ENCODE results near the gene AVPR1B.
A peak's percentile ranks its signal among the peaks of the same experiment; 100 is the strongest.

Gene AVPR1B

GRCh38 chr1:206117151-206117948 lies at the start of gene AVPR1B:
Gene AVPR1B (minus strand): TSS chr1:206117388. CDS start chr1:206116890, 498 bp downstream.
- DNase-seq (ENCODE audit: low spot score): peak; percentile 12

GRCh38 chr1:206145771-206146290 lies 28.6 kb upstream of the AVPR1B start:
- no peak for DNase-seq (ENCODE audit: low spot score)

- no peak for DNase-seq (ENCODE audit: low spot score)
Measured at GRCh38 chr1:206144605-206145004, 27.4 kb upstream of the AVPR1B start.

- DNase-seq (ENCODE audit: low spot score): no peak
Measured at GRCh38 chr1:206143537-206144172, 26.5 kb upstream of the AVPR1B start.

GRCh38 chr1:206142770-206143169 lies 25.6 kb upstream of the AVPR1B start:
- DNase-seq (ENCODE audit: low spot score): no peak

- no peak for DNase-seq (ENCODE audit: low spot score)
Measured at GRCh38 chr1:206142011-206142410, 24.8 kb upstream of the AVPR1B start.

GRCh38 chr1:206136241-206136640 lies 19.1 kb upstream of the AVPR1B start:
- DNase-seq (ENCODE audit: low spot score): no peak

GRCh38 chr1:206135248-206135647 lies 18.1 kb upstream of the AVPR1B start:
- no peak for DNase-seq (ENCODE audit: low spot score)

- DNase-seq (ENCODE audit: low spot score): no peak
Measured at GRCh38 chr1:206133751-206134415, 16.7 kb upstream of the AVPR1B start.

GRCh38 chr1:206131037-206131436 lies 13.8 kb upstream of the AVPR1B start:
- DNase-seq (ENCODE audit: low spot score): no peak

- no peak for DNase-seq (ENCODE audit: low spot score)
Measured at GRCh38 chr1:206128196-206128595, 11.0 kb upstream of the AVPR1B start.

GRCh38 chr1:206127336-206127735 lies 10.1 kb upstream of the AVPR1B start:
- no peak for DNase-seq (ENCODE audit: low spot score)

GRCh38 chr1:206125346-206125745 lies 8.2 kb upstream of the AVPR1B start:
- no peak for DNase-seq (ENCODE audit: low spot score)

- no peak for DNase-seq (ENCODE audit: low spot score)
Measured at GRCh38 chr1:206122686-206123085, 5.5 kb upstream of the AVPR1B start.

- no peak for DNase-seq (ENCODE audit: low spot score)
Measured at GRCh38 chr1:206121269-206121668, 4.1 kb upstream of the AVPR1B start.

- no peak for DNase-seq (ENCODE audit: low spot score)
Measured at GRCh38 chr1:206120406-206120805, 3.2 kb upstream of the AVPR1B start.

GRCh38 chr1:206116873-206117150 lies 376 bp downstream of the AVPR1B start:
- no peak for DNase-seq (ENCODE audit: low spot score)

GRCh38 chr1:206116191-206116872 lies 856 bp downstream of the AVPR1B start:
- DNase-seq (ENCODE audit: low spot score): no peak

- DNase-seq (ENCODE audit: low spot score): no peak
Measured at GRCh38 chr1:206115791-206116190, 1.4 kb downstream of the AVPR1B start.

- DNase-seq (ENCODE audit: low spot score): no peak
Measured at GRCh38 chr1:206114692-206115640, 2.2 kb downstream of the AVPR1B start.

- DNase-seq (ENCODE audit: low spot score): peak; percentile 37
Measured at GRCh38 chr1:206112600-206113301, 4.4 kb downstream of the AVPR1B start.
